NCI-H446 treated with DMSO at 0.1 percent for 48 hours (cell line): ENCODE data around the gene UBL5.

Source experiments
- DNase-seq: peaks from one replicate; lab custom pipeline; 2025; lab: John Stamatoyannopoulos, UW

The UBL5 gene

DNA sequence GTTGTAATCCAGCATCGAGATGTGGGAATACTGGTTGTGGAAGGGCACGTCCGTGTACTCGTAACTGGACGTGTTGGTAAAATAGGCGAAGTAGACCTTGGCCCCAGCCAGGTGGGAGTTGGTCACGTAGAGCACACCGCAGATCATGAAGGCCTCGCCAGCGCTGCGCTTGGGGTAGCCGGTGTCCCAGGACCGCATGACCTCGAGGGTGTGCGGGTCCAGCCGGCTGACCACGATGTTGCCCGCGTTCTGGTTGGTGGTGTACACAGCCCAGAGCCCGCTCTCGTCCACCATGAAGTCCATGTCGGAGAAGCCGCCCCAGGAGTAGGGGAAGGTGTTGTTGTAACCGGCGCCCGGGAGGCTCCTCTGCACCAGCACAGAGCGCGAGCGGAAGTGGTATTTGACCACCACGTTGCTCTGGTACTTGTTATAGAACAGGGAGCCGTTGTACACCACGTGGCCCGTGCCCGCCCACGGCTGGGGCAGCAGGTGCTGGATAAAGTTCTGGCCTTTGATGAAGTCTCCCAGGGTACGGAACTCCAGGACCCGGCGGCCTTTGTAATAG, 26.6 kb downstream of the UBL5 start:
- DNase-seq, result no peak

DNA sequence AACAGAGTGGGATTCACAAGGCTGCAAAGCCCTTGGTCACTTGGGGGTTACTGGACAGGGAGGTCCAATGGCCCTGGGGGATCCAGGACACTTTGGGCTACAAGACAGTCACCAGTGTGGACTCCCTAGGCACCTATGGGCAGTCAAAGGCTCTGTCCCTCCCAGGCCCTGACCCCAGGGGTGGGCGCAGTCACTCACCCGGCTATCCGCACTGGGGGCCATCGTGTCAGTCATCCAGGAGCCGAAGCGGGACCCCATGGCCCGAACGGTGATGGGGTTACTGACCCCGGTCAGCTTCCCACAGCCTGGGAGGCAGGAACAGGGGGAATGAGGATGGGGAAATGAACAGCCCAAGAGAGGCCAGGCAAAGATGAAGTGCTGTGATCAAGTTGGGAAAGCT, 28.9 kb downstream of the UBL5 start:
- DNase-seq, result no peak

DNA sequence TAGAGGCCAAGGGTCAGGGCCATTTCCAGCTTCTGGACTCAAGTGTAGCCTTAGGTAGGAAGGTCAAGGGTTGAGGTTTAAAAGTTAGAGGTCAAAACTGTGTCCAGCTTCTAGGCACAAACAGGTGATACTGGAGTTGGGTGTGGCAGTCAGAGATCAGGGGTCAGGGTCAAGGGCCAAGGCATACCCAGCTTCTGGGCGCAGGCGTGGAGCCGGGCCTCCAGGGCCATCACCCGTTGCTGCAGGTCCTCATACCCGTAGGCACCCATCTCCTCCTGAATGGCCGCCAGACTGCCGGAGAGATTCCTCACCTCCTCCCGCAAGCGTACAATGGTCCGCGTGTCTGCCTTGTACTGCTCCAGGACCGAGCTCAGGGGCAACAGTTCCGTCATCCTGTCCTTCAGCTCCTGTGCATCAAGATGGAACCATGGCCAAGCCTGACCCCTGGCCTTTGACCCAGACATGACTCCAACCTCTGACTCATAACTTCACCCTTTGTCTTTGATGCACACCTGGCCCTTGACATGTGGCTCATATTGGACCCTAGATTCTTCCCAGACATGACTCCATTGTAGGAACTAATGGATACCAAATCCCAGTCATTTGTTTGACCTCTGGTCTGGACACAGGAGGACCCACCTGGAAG, 29.5 kb downstream of the UBL5 start:
- DNase-seq, result no peak

DNA sequence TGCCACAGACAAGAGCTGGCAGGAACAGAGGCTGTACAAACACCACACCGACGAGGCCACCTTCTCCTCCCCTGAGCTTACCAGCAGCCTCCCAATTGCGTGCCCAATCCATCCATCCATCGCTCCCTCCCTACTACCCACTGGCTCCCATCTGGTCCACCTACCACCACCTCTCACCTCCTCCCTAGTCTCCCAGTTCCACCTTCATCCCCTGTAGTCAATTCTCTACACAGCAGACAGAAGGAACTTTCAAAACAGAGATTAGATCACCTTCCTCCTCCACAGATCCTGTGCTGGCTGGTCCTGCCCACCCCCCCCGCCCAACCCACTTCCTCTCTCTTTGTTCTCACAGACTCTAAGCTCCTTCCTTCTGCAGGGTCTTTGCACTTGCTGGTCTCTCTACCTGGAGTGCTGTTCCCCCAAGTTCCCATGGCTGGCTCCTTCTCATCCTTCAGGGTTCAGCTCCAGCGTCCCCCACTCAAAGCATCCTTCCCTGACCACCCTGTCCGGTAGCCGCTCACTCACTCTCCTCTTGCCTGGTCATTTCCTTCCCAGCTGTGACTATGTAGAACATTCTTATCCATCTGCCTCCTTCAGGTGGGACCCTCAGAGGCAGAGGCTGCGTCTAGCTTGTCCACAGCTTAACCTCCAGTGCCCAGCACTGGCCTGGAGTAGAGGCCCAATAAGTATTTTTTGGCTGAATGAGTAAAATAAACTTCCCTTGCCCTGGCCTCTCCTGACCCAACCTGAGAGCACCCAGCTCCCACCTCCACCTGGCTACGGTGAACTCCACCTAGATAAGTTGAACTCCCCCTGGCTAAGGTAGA, 30.4 kb downstream of the UBL5 start:
- DNase-seq, result no peak

DNA sequence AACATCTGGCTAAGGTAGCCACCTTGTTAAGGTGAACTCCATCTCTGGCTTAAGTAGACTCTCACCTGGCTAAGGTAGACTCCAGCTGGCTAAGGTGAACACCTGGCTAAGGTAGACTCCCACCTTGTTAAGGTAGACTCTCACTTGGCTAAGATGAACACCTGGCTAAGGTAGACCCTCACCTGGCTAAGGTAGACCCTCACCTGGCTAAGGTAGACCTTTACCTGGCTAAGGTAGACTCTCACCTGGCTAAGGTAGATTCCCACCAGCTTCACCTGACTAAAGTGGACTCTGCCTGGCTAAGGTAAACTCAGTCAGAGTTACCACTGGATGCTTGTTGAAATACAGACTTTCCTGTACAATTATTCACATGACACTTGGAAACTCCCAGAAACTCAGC, 31.0 kb downstream of the UBL5 start:
- no peak for DNase-seq

DNA sequence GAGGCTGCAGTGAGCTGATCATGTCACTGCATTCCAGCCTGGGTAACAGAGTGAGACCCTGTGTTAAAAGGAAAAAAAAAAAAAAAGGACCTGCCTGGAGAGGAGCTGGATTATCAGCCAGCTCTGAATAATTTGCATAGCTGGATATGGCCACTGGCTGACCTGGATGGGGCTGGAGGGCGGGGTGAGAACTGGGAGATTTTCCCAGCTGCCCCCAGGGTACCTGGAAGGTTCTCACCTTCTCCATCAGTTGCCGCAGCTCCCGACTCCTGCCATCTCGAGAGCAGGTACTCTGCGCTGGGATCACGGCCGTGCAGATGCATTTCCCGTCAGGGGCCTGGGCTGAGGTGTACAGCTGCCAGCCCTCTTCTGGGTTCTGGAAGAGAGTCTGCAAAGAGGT, 32.7 kb downstream of the UBL5 start:
- DNase-seq, result no peak

DNA sequence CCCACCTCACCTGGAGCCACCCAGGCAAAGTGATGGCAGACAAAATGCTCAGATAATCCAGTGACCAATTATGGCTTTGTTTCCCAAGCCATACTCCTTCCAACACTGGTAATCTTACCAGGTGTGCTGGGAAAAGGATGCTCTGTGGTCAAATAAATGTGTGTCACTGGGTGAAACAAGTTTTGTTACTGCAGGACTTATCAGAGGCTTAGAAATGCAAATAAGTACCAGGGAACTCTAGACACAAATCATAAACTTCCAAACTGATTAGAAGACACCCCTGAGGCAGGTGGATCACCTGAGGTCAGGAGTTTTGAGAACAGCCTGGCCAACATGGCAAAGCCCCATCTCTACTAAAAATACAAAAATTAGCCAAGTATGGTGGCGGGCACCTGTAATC, 33.8 kb downstream of the UBL5 start:
- no peak for DNase-seq

DNA sequence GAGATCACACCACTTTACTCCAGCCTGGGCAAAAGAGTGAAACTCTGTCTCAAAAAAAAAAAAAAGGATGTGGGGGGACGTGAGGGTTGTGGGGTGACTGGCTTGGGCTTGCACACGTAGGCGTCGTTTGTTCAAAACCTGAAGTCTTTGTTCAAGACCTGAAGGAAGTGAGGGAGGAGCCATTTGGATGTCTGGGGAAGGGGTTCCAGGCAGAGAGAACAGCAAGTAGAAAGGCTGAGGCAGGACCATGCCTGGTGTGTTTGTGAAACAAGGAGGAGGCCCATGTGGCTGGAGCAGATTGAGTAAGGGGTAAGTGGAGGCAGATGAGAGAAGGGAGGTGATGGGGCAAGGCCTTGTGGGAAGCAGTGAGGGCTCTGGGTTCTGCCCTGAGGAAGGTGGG, 35.2 kb downstream of the UBL5 start:
- DNase-seq, result no peak

DNA sequence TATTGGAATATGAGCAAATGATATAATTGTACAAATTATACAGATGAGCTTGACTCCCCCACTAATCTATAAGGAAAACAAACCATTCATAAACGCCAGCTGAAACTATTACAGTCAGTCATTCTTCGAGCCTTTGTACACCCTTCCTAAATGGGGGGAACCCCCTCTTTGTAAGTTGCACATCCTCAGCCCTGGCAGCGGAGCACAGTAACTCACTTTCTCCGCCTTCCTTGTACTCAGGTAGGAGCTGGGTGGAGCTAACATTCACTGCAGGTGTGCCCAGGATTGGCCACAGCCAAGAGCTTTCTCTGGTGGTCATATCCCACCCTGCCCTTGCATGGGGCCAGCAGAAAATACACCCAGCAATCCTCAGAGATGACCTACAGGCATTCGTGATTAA, 36.0 kb downstream of the UBL5 start:
- no peak for DNase-seq

DNA sequence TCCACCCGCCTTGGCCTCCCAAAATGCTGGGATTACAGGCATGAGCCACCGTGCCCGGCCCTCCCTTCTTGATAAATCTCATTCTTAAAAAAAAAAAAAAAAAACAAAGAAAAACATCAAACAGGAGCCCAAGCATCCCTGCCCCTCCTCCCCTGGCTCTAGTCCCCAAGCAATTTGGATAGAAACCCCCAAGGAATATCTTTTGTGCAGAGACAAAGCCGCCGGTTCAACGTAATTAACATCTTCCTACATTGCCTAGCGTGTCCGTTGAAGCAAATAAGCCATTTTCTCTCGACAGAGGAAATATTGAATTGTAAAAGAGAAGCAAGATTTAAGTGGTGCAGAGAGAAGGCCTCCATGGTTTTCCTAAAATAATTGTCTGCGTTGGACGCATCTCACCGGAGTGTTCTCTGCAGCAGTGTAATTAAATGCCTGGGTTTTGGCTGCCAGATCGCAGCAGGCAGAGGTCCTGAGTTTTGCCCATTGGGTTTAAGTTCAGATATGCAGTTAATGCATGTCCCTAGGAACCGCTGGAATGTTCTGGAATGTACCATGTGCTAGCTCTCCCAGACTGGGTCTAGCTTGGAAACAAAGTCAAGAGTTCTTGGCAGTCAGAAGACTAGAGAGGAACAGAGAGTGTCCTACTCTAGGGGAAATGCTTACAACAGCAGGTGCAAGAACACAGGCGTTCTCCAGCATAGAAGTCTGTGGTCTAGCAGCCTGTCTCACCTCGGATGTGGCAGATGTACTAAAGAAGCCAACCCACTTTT, 38.2 kb downstream of the UBL5 start:
- no peak for DNase-seq

DNA sequence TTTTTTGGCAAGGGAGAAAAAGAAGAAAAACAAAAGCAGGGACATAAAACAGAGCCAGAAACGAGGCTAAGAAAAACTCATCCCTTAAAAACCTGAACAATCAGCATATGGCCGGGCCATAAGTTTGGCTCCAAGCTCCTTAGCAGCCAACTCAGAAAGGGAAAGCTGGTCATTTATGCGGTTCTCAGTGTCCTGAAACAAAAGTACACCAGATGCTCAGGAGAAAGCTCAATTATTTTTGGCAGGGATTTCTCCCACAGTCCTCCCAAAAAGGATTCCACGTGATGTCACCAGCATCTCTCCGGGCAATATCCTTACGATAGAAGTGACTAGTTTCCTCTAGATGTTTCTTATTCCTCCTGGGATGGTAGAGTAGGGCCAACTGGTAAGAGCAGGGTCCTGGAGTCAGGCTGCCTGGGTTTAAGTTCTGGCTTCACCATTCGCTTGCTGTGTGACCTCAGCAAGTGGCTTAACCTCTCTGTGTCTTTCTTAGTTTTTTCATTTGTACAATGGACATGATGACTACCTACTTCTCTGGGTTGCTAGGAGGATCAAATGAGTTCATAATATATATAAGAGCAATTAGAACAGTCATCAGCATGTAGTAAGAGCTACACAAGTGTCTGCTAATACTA, 41.4 kb downstream of the UBL5 start:
- DNase-seq, result peak; percentile 77

DNA sequence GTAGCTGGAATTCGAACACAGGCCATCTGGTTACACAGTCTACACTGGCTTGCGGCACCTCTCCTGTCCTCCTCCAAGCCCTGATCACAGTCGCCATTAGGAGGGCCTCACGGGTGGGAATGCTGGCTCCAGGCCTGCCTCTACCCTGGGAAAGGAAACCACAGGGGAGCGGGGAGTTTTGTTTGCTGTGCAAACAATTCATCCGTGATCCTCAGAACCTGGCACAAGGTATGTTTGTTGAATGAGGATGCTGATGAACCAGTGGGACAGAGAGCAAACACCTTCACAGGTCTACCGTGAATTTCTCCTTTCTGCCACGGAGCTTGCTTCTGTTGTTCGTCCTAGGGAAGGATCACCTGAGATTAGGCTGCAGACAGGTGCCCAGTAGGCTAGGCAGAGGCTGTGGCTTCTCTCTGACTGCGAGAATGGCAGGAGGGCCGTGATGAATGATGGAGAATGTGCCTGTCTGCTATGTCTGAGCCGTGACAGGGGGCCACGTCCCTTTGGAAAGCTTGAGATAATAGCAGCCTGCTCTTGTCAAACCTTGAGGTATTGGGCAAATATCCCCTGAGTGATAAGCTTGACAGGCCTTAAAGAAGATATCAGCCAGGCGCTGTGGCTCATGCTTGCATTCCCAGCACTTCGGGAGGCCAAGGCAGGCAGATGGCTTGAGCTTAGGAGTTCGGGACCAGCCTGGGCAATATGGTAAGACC, 44.1 kb downstream of the UBL5 start:
- no peak for DNase-seq

DNA sequence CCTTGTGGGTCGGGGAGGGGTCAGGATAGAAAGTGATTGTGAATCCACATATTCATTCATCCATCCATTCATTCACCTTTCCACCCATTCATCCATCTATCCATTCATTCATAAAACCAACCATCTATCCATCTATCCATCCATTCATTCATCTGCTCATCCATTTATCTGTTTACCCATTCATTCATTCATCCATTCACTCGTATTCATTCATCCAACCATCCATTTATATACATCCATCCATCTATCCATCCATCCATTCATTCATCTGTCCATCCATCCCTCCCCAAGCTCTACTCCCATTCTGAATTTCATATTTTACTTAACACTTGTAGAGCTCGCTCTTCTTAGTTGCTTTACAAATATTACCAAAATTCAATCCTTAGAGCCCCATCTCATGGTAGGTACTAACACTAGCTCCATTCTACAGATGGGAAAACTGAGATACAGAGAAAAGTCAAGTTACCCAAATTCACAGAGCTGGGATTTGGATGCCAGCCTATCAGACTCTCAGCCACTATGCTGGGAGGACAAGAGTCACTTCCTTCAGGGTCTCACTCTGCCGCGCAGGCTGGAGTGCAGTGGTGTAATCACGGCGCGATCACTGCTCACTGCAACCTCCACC, 45.0 kb downstream of the UBL5 start:
- no peak for DNase-seq

DNA sequence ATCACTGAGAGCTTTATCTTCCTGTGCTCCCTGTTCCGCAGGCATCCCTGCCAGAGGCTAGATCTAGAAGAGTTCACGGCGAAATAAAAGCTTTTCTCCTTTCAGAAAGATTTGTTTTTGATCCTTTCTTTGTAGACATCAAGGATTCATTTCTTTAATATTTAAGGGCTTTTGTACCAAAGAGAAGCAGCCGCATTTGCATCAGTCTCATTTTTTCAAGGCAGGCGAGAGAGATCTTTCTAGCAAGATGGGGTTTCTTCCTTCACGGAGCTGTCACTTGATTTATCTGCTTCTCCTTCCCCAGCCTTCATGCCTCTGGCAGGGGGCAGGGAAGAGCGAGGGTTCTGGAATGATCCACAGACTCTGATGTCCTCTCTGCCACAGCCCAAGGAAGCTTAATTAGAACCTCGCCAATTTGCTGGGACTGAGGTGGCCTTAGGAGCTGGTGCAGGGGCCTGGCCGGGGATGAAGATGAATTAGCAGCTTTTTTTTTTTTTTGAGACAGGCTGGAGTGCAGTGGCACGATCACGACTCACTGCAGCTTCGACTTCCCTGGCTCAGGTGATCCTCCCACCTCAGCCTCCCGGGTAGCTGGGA, 47.4 kb downstream of the UBL5 start:
- DNase-seq, result no peak

DNA sequence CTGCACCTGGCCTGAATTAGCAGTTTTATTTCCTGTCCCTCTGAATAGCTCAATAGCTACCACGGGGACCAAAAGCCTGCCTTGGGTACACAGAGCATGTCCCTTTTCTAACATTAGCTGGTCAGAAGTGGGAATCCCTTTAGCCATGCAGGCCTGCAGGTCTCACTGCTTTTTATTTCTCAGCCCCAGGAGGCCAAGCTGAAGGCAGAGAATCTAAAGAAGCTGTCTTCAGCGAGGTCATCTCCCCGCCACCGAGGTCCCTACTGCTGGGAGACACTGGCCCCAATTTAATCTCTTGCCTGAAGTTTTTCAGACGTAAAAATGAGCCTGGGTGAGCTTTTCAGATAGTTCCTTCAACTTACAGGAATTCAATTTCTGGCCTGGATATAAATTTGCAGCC, 48.1 kb downstream of the UBL5 start:
- no peak for DNase-seq

DNA sequence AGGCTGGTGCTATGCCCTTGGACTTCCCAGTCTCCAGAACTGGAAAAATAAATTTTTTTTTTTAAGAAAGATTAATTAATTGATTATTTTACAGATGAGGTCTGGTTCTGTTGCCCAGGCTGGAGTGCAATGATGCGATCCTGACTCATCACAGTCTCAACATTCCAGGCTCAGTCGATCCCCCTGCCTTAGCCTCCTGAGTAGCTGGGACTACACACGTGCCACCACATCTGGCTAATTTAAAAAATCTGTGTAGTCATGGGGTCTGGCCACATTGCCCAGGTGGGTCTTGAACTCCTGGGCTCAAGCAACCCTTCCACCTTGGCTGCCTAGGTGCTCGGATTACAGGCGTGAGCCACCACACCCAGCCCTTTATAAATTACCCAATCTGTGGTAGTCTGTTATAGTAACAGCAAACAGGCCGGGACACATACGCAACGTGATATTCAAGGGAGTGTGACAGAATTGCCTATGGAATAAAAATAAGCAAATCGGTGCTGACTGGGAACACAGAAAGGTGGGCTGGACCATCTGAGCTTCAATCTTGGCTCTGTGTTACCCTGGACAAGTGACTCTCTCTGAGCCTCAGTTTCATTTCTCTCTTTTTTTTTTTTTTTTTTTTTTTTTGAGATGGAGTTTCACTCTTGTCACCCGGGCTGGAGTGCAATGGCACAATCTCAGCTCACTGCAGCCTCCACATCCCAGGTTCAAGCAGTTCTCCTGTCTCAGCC, 50.2 kb downstream of the UBL5 start:
- no peak for DNase-seq

DNA sequence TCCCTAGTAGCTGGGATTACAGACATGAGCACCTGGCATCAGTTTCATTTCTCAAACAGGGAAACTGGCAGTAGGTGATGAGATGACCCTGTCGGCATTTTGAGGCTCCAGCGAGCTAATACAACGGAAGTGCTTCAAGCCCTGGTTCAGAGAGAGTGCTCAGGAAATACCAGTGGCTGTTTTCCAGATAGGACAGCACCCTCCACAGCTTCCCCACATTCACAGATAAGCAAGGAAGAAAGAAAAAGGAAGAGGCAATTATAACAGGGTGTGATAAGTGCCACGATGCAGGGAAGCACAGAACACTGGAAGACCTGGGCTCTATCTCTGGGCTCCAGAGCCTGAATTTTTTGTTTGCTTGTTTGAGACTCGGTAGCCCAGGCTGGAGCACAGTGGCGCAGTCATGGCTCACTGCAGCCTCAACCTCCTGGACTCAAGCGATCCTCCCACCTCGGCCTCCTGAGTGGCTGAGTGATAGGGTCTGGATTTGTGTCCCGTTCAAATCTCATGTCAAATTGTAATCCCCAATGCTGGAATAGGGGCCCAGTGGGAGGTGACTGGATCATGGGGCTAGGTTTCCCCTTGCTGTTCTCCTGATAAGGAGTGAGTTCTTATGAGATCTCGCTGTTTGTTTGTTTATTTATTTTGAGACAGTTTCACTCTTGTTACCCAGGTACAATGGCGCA, 50.9 kb downstream of the UBL5 start:
- DNase-seq, result no peak
